Ovary (tissue), 9 donors: ENCODE results near the gene MAP4K4. TPM values are rescaled to one million over a fixed set of nuclear protein-coding genes. Genes with fewer than 3 reads are reported as not detected.

Source experiments
- DNase-seq, 5 donors: peaks; one replicate each; pipeline ENCODE4 v3.0.0-alpha.2; 2019 to 2020
- H3K27ac ChIP-seq, 2 donors: fragments of 200-600 bp; one replicate each; pipeline versions ENCODE4 v1.5.1 to v1.8.0; 2019 to 2022
- H3K27me3 ChIP-seq: fragments of 200-600 bp; one replicate; pipeline ENCODE4 v1.8.0; 2022
- H3K36me3 ChIP-seq: fragments of 200-600 bp; sonication (generic); one replicate; pipeline ENCODE4 v1.5.1; 2019
- H3K4me1 ChIP-seq: one replicate; pipeline ENCODE4 v1.8.1; 2013; ENCODE audit warnings: mild to moderate bottlenecking, moderate library complexity; ENCODE audit not compliant: insufficient read depth
- H3K4me3 ChIP-seq: fragments of 200-600 bp; sonication (generic); one replicate; pipeline ENCODE4 v1.5.1; 2017
- H3K9me3 ChIP-seq, 2 donors: fragments of 200-600 bp in 1 of 2; sonication (generic) in 1 of 2; one replicate each; pipeline versions ENCODE4 v1.5.1 to v1.8.1; 2013 to 2019; ENCODE audit warnings: mild to moderate bottlenecking in 1 of 2, moderate library complexity in 1 of 2
- EP300 ChIP-seq: sonication (generic); formaldehyde crosslinking; IDR thresholded peaks from one replicate; pipeline ENCODE4 v1.6.1; 2017; ENCODE audit warnings: antibody characterized with exemption
- POLR2A ChIP-seq: fragments of 450-650 bp; IDR thresholded peaks from one replicate; pipeline ENCODE4 v1.6.1; 2017; ENCODE audit warnings: antibody characterized with exemption, mild to moderate bottlenecking, moderate library complexity
- WGBS, 3 donors: extraction: QIAGEN DNeasy Blood & Tissue Kit in 1 of 3; methylation state at CpG; one replicate each; pipeline versions ENCODE4 v1.1.5 to v1.1.7; 2013 to 2017; 5-methylcytosine and 5-hydroxymethylcytosine counted together
- intact Hi-C, 4 donors: fragments of 100-400 bp; cut with DNase I; formaldehyde crosslinking; loops; one replicate each; pipeline versions ENCODE4 v1.11.0 to v1.15.1; 2022 to 2023
- polyA plus RNA-seq, 2 donors: library from polyadenylated mRNA; stranded (reverse); fragments of 200-250 nt in 1 of 2; fragments of 350-450 nt in 1 of 2; fragmentation: Illumina TruSeq in 1 of 2; extraction: RNeasy Lipid Tissue Mini Kit (QIAGEN cat#74804) in 1 of 2; gene quantifications; one replicate each; pipeline ENCODE4 v1.2.3, GENCODE V29; 2013 to 2014
- total RNA-seq, 7 donors: library from RNA; depleted of rRNA in 2 of 7; stranded (reverse); fragments of >200 nt in 2 of 7; fragmentation: NEBNext Ultra II Directional in 3 of 7; extraction: Animal tissue kit (Norgen Biotek cat#: 25700) in 3 of 7; gene quantifications; one replicate each; pipeline versions ENCODE4 v1.1.0 to v1.2.4, GENCODE V29; 2016 to 2023
- TF ChIP-seq, protein P1 (sequence below), 3 donors: fragments of 450-650 bp in 2 of 3; fragments of 200-600 bp in 1 of 3; IDR thresholded peaks; one replicate each; pipeline versions ENCODE4 v1.5.1 to v1.8.0; 2016 to 2022; ENCODE audit warnings: antibody characterized with exemption in 3 of 3, mild to moderate bottlenecking in 1 of 3
- donor health status: DM: no; HTN: no; CAD: no; lungs with moderate emphysema.
- donor health status: DM: no; HTN: no; CAD: no.
- donor health status: Bipolar disorder and iron deficiency.
- donor health status: DM: yes; HTN: yes; CAD: no.
- donor health status: DM: no; HTN: no; CAD: no.
- donor health status: DM: yes; HTN: yes; CAD: no.

Gene MAP4K4
- total and polyA plus RNA-seq, 9 donors: 23.9 to 60.9 (median 49.7) TPM

DNA sequence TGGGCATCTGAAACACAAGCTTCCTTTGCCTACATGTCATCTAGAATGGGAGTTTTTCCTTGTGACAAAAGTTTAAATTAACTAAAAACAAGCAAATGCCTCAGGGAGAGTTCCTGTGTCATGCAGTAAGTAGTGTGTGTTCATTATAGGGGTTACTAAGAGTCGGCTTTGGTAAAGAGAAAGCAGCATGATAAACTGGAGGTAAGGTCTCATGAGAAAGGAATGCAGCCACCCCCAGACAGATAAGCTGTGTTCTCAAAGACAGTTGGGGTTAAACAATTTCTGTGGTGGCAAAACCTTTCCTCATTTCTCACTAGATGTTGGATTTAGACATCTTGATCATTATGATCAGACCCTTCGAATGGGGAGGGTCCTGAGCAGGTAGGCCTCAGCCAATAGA is 129.7 kb downstream of the MAP4K4 start:
- Histone ChIP-seq H3K27ac (no peak overlapping the region), H3K4me3 (no peak overlapping the region), H3K9me3 (no peaks in the 10 kb centered on the region), H3K36me3 (no peaks in the 10 kb centered on the region), H3K27me3 (no peaks in the 10 kb centered on the region), H3K4me1 (peaks cover 14% of the 10 kb centered on the region)
- TF ChIP-seq, protein P1, sequence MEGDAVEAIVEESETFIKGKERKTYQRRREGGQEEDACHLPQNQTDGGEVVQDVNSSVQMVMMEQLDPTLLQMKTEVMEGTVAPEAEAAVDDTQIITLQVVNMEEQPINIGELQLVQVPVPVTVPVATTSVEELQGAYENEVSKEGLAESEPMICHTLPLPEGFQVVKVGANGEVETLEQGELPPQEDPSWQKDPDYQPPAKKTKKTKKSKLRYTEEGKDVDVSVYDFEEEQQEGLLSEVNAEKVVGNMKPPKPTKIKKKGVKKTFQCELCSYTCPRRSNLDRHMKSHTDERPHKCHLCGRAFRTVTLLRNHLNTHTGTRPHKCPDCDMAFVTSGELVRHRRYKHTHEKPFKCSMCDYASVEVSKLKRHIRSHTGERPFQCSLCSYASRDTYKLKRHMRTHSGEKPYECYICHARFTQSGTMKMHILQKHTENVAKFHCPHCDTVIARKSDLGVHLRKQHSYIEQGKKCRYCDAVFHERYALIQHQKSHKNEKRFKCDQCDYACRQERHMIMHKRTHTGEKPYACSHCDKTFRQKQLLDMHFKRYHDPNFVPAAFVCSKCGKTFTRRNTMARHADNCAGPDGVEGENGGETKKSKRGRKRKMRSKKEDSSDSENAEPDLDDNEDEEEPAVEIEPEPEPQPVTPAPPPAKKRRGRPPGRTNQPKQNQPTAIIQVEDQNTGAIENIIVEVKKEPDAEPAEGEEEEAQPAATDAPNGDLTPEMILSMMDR (IDR thresholded peaks at IDR 0.05): no peak
- no peak for TF ChIP-seq EP300
- TF ChIP-seq POLR2A: no peak
- intact Hi-C loops: loop anchor here in 1 of 4 donors (5.0 kb wide), 1 partner anchor 310 kb away; no protein-coding TSS in a partner anchor
- DNase-seq: no peak
- 43 to 47% (median 45%) methylated on average over 2 of the region's 2 CpGs for WGBS, 3 donors

DNA sequence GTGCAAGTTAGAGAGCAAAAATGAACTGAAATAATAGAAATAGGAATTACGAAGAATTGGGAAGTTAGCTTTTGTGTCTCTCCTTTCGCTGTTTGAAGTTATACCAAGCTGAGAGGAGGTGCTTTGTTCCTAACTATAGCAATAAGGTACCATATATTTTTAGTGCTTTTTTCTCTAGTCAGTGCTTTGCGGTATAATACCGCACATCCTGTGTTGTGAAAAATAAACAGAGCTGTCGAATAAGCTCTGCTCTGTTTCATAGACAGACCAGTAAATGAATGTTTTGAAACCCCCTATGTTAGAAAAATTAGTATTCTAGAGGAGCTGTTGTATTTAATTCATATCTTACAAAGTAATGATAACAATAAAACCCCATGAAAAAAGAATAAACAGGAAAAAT is 130.8 kb downstream of the MAP4K4 start:
- Histone ChIP-seq H3K9me3 (no peaks in the 10 kb centered on the region), H3K27me3 (no peaks in the 10 kb centered on the region), H3K27ac (no peak overlapping the region), H3K4me3 (no peak overlapping the region), H3K4me1 (peaks cover 14% of the 10 kb centered on the region), H3K36me3 (no peaks in the 10 kb centered on the region)
- TF ChIP-seq POLR2A (no peak), EP300 (no peak)
- TF ChIP-seq, protein P1 (IDR thresholded peaks at IDR 0.05): no peak
- WGBS, 3 donors: 63 to 77% (median 67%) methylated on average over 5 of the region's 5 CpGs
- intact Hi-C loops: loop anchor here in 1 of 4 donors (5.0 kb wide), 1 partner anchor 311 kb away; no protein-coding TSS in a partner anchor
- DNase-seq: no peak

DNA sequence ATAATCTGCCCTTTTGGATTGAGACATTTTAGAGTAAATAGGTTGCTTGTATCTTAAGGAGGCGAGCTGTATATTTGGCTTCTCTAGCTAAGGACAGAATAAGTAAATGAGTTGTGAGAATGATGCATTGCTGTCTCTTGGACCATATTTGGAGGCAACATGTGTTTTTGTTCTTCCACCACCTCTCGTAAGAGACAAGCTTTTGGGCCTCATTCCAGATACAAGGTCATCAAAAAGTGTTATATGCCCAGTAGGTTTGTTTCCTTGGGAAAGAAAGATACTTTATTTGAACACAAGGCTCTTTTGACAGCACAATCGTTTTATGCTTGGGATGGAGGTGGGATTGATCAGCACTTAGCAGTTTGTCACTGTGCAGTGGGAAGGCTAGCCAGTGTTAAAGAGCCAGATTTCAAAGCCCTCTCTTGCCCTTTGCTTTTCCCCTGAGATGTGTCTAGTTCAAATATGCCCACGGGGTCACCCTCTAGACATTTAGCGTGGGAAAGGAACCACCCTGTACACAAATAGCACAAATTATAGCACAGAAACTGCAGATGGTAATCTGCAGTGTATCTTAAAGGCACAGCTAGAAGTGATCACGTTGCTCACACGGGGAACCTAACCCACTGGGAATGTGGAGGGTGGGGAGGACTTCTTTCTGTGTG is 131.3 kb downstream of the MAP4K4 start:
- WGBS, 3 donors: 39 to 49% (median 45%) methylated on average over 7 of the region's 7 CpGs
- intact Hi-C loops: loop anchor here in 1 of 4 donors (5.0 kb wide), 1 partner anchor 312 kb away; no protein-coding TSS in a partner anchor
- H3K27me3 ChIP-seq: no peaks in the 10 kb centered on the region
- no peak for DNase-seq
- TF ChIP-seq, protein P1 (IDR thresholded peaks at IDR 0.05): no peak
- TF ChIP-seq POLR2A (no peak), EP300 (no peak)
- no peaks in the 10 kb centered on the region for H3K9me3 ChIP-seq
- H3K27ac ChIP-seq: no peak overlapping the region
- peaks cover 14% of the 10 kb centered on the region for H3K4me1 ChIP-seq
- H3K4me3 ChIP-seq: no peak overlapping the region
- no peaks in the 10 kb centered on the region for H3K36me3 ChIP-seq

DNA sequence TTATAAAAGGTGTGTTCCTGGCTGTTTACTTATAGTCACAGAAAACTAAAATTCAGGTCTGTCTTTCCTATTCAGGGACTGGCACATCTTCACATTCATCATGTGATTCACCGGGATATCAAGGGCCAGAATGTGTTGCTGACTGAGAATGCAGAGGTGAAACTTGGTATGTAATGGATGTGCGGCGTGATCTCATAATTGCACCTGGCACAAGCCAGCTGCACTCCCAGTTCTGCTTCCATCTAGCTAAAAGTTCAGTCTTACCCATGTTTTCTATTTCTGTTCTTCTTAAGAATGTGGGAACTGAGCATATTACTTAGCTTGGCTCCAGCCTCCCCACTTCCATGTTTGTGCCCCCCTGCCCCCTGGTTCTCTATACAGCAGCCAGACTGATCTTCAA is 131.9 kb downstream of the MAP4K4 start:
- WGBS, 3 donors: 93 to 97% (median 96%) methylated on average over 3 of the region's 3 CpGs
- TF ChIP-seq, protein P1 (IDR thresholded peaks at IDR 0.05): no peak
- TF ChIP-seq EP300 (no peak), POLR2A (no peak)
- Histone ChIP-seq H3K36me3 (no peaks in the 10 kb centered on the region), H3K27me3 (no peaks in the 10 kb centered on the region), H3K4me1 (peaks cover 14% of the 10 kb centered on the region), H3K27ac (no peak overlapping the region), H3K9me3 (no peaks in the 10 kb centered on the region), H3K4me3 (no peak overlapping the region)
- intact Hi-C loops: loop anchor here in 1 of 4 donors (5.0 kb wide), 1 partner anchor 312 kb away; no protein-coding TSS in a partner anchor
- no peak for DNase-seq
